ENCODE results near the gene SLMAP. TPM values are rescaled to one million over a fixed set of nuclear protein-coding genes. Genes with fewer than 3 reads are reported as not detected.

Gene SLMAP
- polyA plus RNA-seq, 1 of the 3 experiments (the other 2 are of a cell fraction), result 10.5 TPM

GRCh38 chr3:57963811-57964346 is 207.8 kb downstream of the SLMAP start:
- no peak for TF ChIP-seq SMC3 (IDR thresholded peaks at IDR 0.05; ENCODE audit: low read depth, low read length)
- no peak for TF ChIP-seq TCF12 (IDR thresholded peaks at IDR 0.05)
- no peak for TF ChIP-seq MAX (IDR thresholded peaks at IDR 0.05; ENCODE audit: low read depth)
- TF ChIP-seq EZH2phosphoT487 (IDR thresholded peaks at IDR 0.05; ENCODE audit: borderline replicate concordance, low read depth), result no peak
- no peak for TF ChIP-seq NRF1 (IDR thresholded peaks at IDR 0.05; ENCODE audit: low read depth, low read length)
- TF ChIP-seq PBX3 (IDR thresholded peaks at IDR 0.05), result no peak
- TF ChIP-seq USF1 (IDR thresholded peaks at IDR 0.05; ENCODE audit: borderline replicate concordance, low read depth), result no peak
- no peak for TF ChIP-seq MXI1 (IDR thresholded peaks at IDR 0.05; ENCODE audit: low read depth, low read length)
- ChIA-PET CTCF (no interaction called here), POLR2A (no interaction called here)
- H3K9me3 ChIP-seq, result no peaks in the 10 kb centered on the region
- no peaks in the 10 kb centered on the region for H3K27me3 ChIP-seq (ENCODE audit: insufficient read depth)
- H3K79me2 ChIP-seq (ENCODE audit: insufficient read depth), result no peaks in the 10 kb centered on the region
- H4K20me1 ChIP-seq (ENCODE audit: insufficient read depth), result no peaks in the 10 kb centered on the region
- H3K4me2 ChIP-seq, result no peak overlapping the region
- DNase-seq, result no peak
- H3K4me3 ChIP-seq (ENCODE audit: low read depth in 2 of 2, low read length in 1 of 2), result no peak overlapping the region
- no peak overlapping the region for H2AFZ ChIP-seq (ENCODE audit: low read depth)
- H3K27ac ChIP-seq (ENCODE audit: low read depth in 2 of 2, low read length in 1 of 2), result no peak overlapping the region
- no peak overlapping the region for H3K9ac ChIP-seq
- no peaks in the 10 kb centered on the region for H3K9me2 ChIP-seq
- no peaks in the 10 kb centered on the region for H3K4me1 ChIP-seq (ENCODE audit: control insufficient read depth in 1 of 2, insufficient read depth in 2 of 2, low read depth in 1 of 2, low read length in 1 of 2)
- WGBS (ENCODE audit: low lambda C conversion rate), result 100% methylated on average over 5 of the region's 7 CpGs
- peaks cover 7% of the 10 kb centered on the region for H3F3A ChIP-seq (replicated peaks; ENCODE audit: insufficient read depth)
- H3K36me3 ChIP-seq (replicated peaks in 1 of 2; ENCODE audit: control insufficient read depth in 1 of 2, insufficient read depth in 2 of 2, low read length in 1 of 2), result no peaks in the 10 kb centered on the region

GRCh38 chr3:57966829-57967228 is 210.7 kb downstream of the SLMAP start:
- Histone ChIP-seq H3K4me1 (ENCODE audit: control insufficient read depth in 1 of 2, insufficient read depth in 2 of 2, low read depth in 1 of 2, low read length in 1 of 2) (peaks cover 0 to 11% of the 10 kb centered on the region in 2 experiments; a peak in 2 of 4 replicates), H4K20me1 (ENCODE audit: insufficient read depth) (no peaks in the 10 kb centered on the region), H3F3A (replicated peaks; ENCODE audit: insufficient read depth) (peaks cover 19% of the 10 kb centered on the region), H3K27ac (ENCODE audit: low read depth in 2 of 2, low read length in 1 of 2) (no peak overlapping the region), H3K27me3 (ENCODE audit: insufficient read depth) (no peaks in the 10 kb centered on the region), H3K36me3 (replicated peaks in 1 of 2; ENCODE audit: control insufficient read depth in 1 of 2, insufficient read depth in 2 of 2, low read length in 1 of 2) (no peaks in the 10 kb centered on the region), H3K9ac (no peak overlapping the region), H3K4me2 (no peak overlapping the region), H3K4me3 (ENCODE audit: low read depth in 2 of 2, low read length in 1 of 2) (no peak overlapping the region), H3K79me2 (ENCODE audit: insufficient read depth) (no peaks in the 10 kb centered on the region), H2AFZ (ENCODE audit: low read depth) (no peak overlapping the region), H3K9me3 (no peaks in the 10 kb centered on the region), H3K9me2 (no peaks in the 10 kb centered on the region)
- WGBS (ENCODE audit: low lambda C conversion rate), result 62% methylated on average over 4 of the region's 4 CpGs
- ChIA-PET CTCF (no interaction called here), POLR2A (no interaction called here)
- DNase-seq, result no peak
- TF ChIP-seq RXRA (IDR thresholded peaks at IDR 0.05; ENCODE audit: borderline replicate concordance, low read depth) (no peak), POLR2AphosphoS5 (IDR thresholded peaks at IDR 0.05; ENCODE audit: low read depth, low read length) (no peak), MXI1 (IDR thresholded peaks at IDR 0.05; ENCODE audit: low read depth, low read length) (no peak), GATA2 (CRISPR knock-in tag; IDR thresholded peaks at IDR 0.05) (no peak), TCF12 (IDR thresholded peaks at IDR 0.05) (no peak), PBX3 (IDR thresholded peaks at IDR 0.05) (no peak), EP300 (IDR thresholded peaks at IDR 0.05; ENCODE audit: borderline replicate concordance in 1 of 2, low read depth in 1 of 2, low read length in 1 of 2) (no peak), RFX5 (IDR thresholded peaks at IDR 0.05; ENCODE audit: low read length) (no peak), FOSL2 (IDR thresholded peaks at IDR 0.05; ENCODE audit: borderline replicate concordance, low read depth) (no peak), SMC3 (IDR thresholded peaks at IDR 0.05; ENCODE audit: low read depth, low read length) (no peak), YY1 (IDR thresholded peaks at IDR 0.05; ENCODE audit: low read depth) (no peak), RCOR1 (IDR thresholded peaks at IDR 0.05; ENCODE audit: low read length) (no peak), REST (IDR thresholded peaks at IDR 0.05; ENCODE audit: low read depth, low read length) (no peak), NRF1 (IDR thresholded peaks at IDR 0.05; ENCODE audit: low read depth, low read length) (no peak), ZBTB33 (IDR thresholded peaks at IDR 0.05; ENCODE audit: borderline replicate concordance, low read depth) (no peak)

All from SK-N-SH (cell line).